ENCODE results near the gene CSGALNACT2.

Gene CSGALNACT2

GRCh38 chr10:43102063-43102828, 36.0 kb upstream of the CSGALNACT2 start:
- Histone ChIP-seq H3K79me2 (ENCODE audit: control insufficient read depth, insufficient read depth, low read length, unreplicated experiment) (no peaks in the 10 kb centered on the region), H2AFZ (ENCODE audit: low read length, unreplicated experiment) (no peak overlapping the region), H3K36me3 (ENCODE audit: insufficient read depth, low read length) (no peaks in the 10 kb centered on the region), H3K4me1 (ENCODE audit: control insufficient read depth, insufficient read depth, low read length, unreplicated experiment) (no peaks in the 10 kb centered on the region), H3K27ac (ENCODE audit: low read depth, low read length) (no peak overlapping the region), H3K4me3 (ENCODE audit: low read depth, low read length) (no peak overlapping the region), H3K27me3 (ENCODE audit: insufficient read depth, low read length) (peaks cover 44% of the 10 kb centered on the region)

DNA sequence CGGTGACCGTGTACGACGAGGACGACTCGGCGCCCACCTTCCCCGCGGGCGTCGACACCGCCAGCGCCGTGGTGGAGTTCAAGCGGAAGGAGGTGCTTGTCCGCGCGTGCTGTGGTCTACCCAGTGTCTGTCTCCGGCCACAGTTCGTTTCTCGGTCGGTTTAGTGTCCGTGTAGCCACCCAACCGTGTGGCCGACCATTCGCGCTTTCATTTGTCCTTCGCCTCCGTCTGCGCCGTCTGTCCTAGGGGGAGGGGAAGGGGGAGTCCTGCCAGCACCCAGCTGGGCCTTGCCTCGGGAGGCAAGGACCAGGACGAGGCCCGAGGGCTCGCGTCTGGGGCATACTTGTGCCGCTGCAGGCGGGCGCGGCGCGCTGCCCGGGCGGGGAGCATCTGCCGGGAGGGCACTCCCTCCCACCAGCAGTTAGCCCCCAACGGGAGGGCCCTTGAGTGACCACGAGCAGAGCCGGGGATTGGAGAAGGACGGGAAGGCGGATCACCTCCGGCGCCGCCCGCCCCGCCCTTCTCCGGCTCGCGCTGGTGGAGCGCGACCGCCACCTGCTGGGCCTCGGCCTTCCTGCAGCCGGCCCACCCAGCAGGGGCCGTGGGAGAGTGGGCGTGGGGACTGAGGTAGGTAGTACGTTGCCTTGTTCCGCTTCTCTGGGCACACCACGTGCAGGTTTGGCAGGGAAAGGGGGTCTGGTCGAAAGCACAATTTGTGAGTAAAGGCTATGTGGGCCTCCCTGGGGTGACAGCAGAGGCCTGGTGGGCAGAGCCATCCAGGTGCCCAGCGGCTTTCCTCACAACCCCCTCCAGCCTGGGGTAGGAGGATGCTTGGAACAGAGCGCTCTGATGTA, 32.9 kb upstream of the CSGALNACT2 start:
- Histone ChIP-seq H3K4me1 (ENCODE audit: control insufficient read depth, insufficient read depth, low read length, unreplicated experiment) (no peaks in the 10 kb centered on the region), H2AFZ (ENCODE audit: low read length, unreplicated experiment) (peak overlapping the region; percentile 92), H3K4me3 (ENCODE audit: low read depth, low read length) (peak overlapping the region; percentile 85), H3K79me2 (ENCODE audit: control insufficient read depth, insufficient read depth, low read length, unreplicated experiment) (no peaks in the 10 kb centered on the region), H3K27me3 (ENCODE audit: insufficient read depth, low read length) (peaks cover 31% of the 10 kb centered on the region), H3K36me3 (ENCODE audit: insufficient read depth, low read length) (no peaks in the 10 kb centered on the region), H3K27ac (ENCODE audit: low read depth, low read length) (no peak overlapping the region)

GRCh38 chr10:43105956-43106229, 32.4 kb upstream of the CSGALNACT2 start:
- peaks cover 28% of the 10 kb centered on the region for H3K27me3 ChIP-seq (ENCODE audit: insufficient read depth, low read length)
- no peak overlapping the region for H3K27ac ChIP-seq (ENCODE audit: low read depth, low read length)
- H3K4me1 ChIP-seq (ENCODE audit: control insufficient read depth, insufficient read depth, low read length, unreplicated experiment): no peaks in the 10 kb centered on the region
- H2AFZ ChIP-seq (ENCODE audit: low read length, unreplicated experiment): no peak overlapping the region
- no peaks in the 10 kb centered on the region for H3K79me2 ChIP-seq (ENCODE audit: control insufficient read depth, insufficient read depth, low read length, unreplicated experiment)
- no peak overlapping the region for H3K4me3 ChIP-seq (ENCODE audit: low read depth, low read length)
- no peaks in the 10 kb centered on the region for H3K36me3 ChIP-seq (ENCODE audit: insufficient read depth, low read length)

- no peak overlapping the region for H3K4me3 ChIP-seq (ENCODE audit: low read depth, low read length)
- H3K27ac ChIP-seq (ENCODE audit: low read depth, low read length): no peak overlapping the region
- no peaks in the 10 kb centered on the region for H3K4me1 ChIP-seq (ENCODE audit: control insufficient read depth, insufficient read depth, low read length, unreplicated experiment)
- H3K27me3 ChIP-seq (ENCODE audit: insufficient read depth, low read length): peaks cover 26% of the 10 kb centered on the region
- no peaks in the 10 kb centered on the region for H3K79me2 ChIP-seq (ENCODE audit: control insufficient read depth, insufficient read depth, low read length, unreplicated experiment)
- no peaks in the 10 kb centered on the region for H3K36me3 ChIP-seq (ENCODE audit: insufficient read depth, low read length)
- H2AFZ ChIP-seq (ENCODE audit: low read length, unreplicated experiment): no peak overlapping the region
Observed at GRCh38 chr10:43106256-43107091, 31.8 kb upstream of the CSGALNACT2 start.

DNA sequence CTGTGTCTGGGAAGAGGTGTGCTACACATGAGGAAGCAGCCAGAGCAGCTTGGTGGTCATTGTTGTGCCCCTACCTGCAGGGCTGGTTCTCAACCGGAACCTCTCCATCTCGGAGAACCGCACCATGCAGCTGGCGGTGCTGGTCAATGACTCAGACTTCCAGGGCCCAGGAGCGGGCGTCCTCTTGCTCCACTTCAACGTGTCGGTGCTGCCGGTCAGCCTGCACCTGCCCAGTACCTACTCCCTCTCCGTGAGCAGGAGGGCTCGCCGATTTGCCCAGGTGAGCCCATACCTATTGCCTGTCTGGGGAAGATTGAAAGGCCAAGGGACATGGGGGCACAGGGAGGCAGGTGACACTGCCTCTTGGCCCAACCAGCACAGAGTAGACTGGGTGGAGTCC, 29.3 kb upstream of the CSGALNACT2 start:
- no peaks in the 10 kb centered on the region for H3K36me3 ChIP-seq (ENCODE audit: insufficient read depth, low read length)
- no peak overlapping the region for H2AFZ ChIP-seq (ENCODE audit: low read length, unreplicated experiment)
- H3K79me2 ChIP-seq (ENCODE audit: control insufficient read depth, insufficient read depth, low read length, unreplicated experiment): no peaks in the 10 kb centered on the region
- no peak overlapping the region for H3K27ac ChIP-seq (ENCODE audit: low read depth, low read length)
- H3K4me1 ChIP-seq (ENCODE audit: control insufficient read depth, insufficient read depth, low read length, unreplicated experiment): no peaks in the 10 kb centered on the region
- no peak overlapping the region for H3K4me3 ChIP-seq (ENCODE audit: low read depth, low read length)
- H3K27me3 ChIP-seq (ENCODE audit: insufficient read depth, low read length): peaks cover 8% of the 10 kb centered on the region; the same call in 1 of the 2 replicates

DNA sequence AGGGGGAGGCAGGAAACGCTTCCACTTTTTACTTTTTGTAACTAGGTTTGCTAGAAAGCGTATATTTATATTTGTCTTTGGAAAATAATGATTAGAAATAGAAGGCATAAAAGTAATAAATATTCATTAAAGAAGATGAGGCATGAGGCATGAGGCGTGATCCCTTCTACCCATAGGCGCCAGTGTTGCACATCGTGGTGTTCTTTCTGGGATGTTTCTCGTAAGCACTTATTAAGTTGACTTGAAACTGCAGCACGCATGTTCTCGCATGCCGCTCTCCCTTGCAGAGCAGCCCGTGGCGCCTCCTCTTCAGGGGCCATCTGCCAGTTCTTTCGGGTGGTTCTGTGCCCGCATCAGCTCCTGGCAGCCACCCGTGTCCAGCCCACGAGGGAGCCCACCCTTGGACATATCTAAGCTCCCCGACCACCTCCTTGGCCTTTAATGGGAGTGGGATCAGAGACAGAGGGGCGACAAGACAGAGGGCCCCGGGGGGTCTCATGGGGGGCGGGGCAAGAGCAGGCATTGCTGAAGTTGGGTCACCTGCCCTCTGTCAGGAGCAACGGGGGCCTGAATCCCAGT, 28.5 kb upstream of the CSGALNACT2 start:
- no peak overlapping the region for H2AFZ ChIP-seq (ENCODE audit: low read length, unreplicated experiment)
- H3K27ac ChIP-seq (ENCODE audit: low read depth, low read length): no peak overlapping the region
- H3K27me3 ChIP-seq (ENCODE audit: insufficient read depth, low read length): peaks cover 1% of the 10 kb centered on the region; the same call in 1 of the 2 replicates

DNA sequence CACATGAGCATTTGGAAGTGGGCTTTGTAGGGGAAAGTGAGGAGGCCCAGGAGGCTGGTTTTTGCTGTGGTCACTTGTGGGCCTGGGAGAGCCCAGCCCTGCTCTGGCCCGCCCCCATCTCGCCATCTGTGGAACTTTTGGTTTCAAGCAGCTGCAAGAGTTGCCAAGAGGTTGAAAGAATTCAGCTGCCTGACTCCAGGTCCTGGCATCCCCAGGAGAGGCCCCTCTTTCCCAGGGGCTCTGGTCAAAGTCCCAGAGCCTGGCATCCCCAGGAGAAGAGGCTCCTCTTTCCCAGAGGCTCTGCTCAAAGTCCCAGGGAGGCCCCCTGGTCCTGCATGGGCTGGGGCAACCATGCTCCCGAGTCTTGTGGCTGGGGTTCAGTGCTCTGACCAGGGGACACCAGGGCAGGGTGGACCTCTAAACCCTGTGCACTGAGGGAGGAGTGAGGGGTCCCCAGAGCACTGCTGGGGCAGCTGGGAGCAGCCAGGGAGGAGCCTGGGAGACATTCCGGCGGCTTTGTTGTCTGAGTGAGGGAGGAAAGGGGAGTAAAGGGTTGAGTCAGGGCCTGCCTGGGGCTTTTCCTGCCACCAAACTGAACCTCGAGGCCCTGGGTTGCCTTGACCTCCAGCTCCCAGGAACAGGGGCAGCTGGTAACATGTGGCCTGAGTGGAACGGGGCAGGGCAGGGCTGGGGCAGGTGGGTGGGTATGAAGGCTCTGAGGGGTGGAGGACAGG, 27.7 kb upstream of the CSGALNACT2 start:
- H3K27me3 ChIP-seq (ENCODE audit: insufficient read depth, low read length): no peaks in the 10 kb centered on the region
- H3K36me3 ChIP-seq (ENCODE audit: insufficient read depth, low read length): no peaks in the 10 kb centered on the region
- H3K79me2 ChIP-seq (ENCODE audit: control insufficient read depth, insufficient read depth, low read length, unreplicated experiment): no peaks in the 10 kb centered on the region
- no peaks in the 10 kb centered on the region for H3K4me1 ChIP-seq (ENCODE audit: control insufficient read depth, insufficient read depth, low read length, unreplicated experiment)
- H3K27ac ChIP-seq (ENCODE audit: low read depth, low read length): no peak overlapping the region
- no peak overlapping the region for H2AFZ ChIP-seq (ENCODE audit: low read length, unreplicated experiment)
- H3K4me3 ChIP-seq (ENCODE audit: low read depth, low read length): no peak overlapping the region

More for the DNA sequence above, 28.5 kb upstream of the CSGALNACT2 start:
- H3K4me3 ChIP-seq (ENCODE audit: low read depth, low read length): no peak overlapping the region
- H3K4me1 ChIP-seq (ENCODE audit: control insufficient read depth, insufficient read depth, low read length, unreplicated experiment): no peaks in the 10 kb centered on the region
- no peaks in the 10 kb centered on the region for H3K36me3 ChIP-seq (ENCODE audit: insufficient read depth, low read length)
- no peaks in the 10 kb centered on the region for H3K79me2 ChIP-seq (ENCODE audit: control insufficient read depth, insufficient read depth, low read length, unreplicated experiment)

GRCh38 chr10:43111101-43111500, 27.1 kb upstream of the CSGALNACT2 start:
- Histone ChIP-seq H3K4me3 (ENCODE audit: low read depth, low read length) (no peak overlapping the region), H3K79me2 (ENCODE audit: control insufficient read depth, insufficient read depth, low read length, unreplicated experiment) (no peaks in the 10 kb centered on the region), H2AFZ (ENCODE audit: low read length, unreplicated experiment) (no peak overlapping the region), H3K27ac (ENCODE audit: low read depth, low read length) (no peak overlapping the region), H3K4me1 (ENCODE audit: control insufficient read depth, insufficient read depth, low read length, unreplicated experiment) (no peaks in the 10 kb centered on the region), H3K27me3 (ENCODE audit: insufficient read depth, low read length) (no peaks in the 10 kb centered on the region), H3K36me3 (ENCODE audit: insufficient read depth, low read length) (no peaks in the 10 kb centered on the region)

GRCh38 chr10:43111921-43112607, 26.2 kb upstream of the CSGALNACT2 start:
- no peak overlapping the region for H3K27ac ChIP-seq (ENCODE audit: low read depth, low read length)
- H3K4me1 ChIP-seq (ENCODE audit: control insufficient read depth, insufficient read depth, low read length, unreplicated experiment): no peaks in the 10 kb centered on the region
- H3K27me3 ChIP-seq (ENCODE audit: insufficient read depth, low read length): no peaks in the 10 kb centered on the region
- no peak overlapping the region for H2AFZ ChIP-seq (ENCODE audit: low read length, unreplicated experiment)
- H3K36me3 ChIP-seq (ENCODE audit: insufficient read depth, low read length): no peaks in the 10 kb centered on the region
- no peaks in the 10 kb centered on the region for H3K79me2 ChIP-seq (ENCODE audit: control insufficient read depth, insufficient read depth, low read length, unreplicated experiment)
- no peak overlapping the region for H3K4me3 ChIP-seq (ENCODE audit: low read depth, low read length)

Data from ACC112 (cell line).